HCT116 (cell line): ENCODE results near the gene SLC7A5. TPM values are rescaled to one million over a fixed set of nuclear protein-coding genes. Genes with fewer than 3 reads are reported as not detected.

Experiments
- ATAC-seq: fragments of 200-7000 bp; cut with Tn5 transposase; 2 replicates; pipeline ENCODE4 v1.9.1; 2020; ENCODE audit warnings: mild to moderate bottlenecking, moderate library complexity
- BruUV-seq: library from RNA; stranded (reverse); fragments of 400-500 nt; replicated peaks from 2 replicates; lab custom pipeline; 2021; lab: Mats Ljungman, UMichigan
- CTCF ChIA-PET: fragments of 300-600 bp; sonication (Branson Sonifier 250); formaldehyde crosslinking; loops from one replicate; lab custom pipeline; 2021; ENCODE audit warnings: antibody characterized with exemption; lab: Charles Lee
- POLR2A ChIA-PET: fragments of 300-600, 350-600 bp; sonication (Branson Sonifier 250); formaldehyde crosslinking; loops from one replicate; lab custom pipeline; 2021; ENCODE audit warnings: antibody characterized with exemption; lab: Charles Lee
- RAD21 ChIA-PET, 2 experiments: fragments of 300-600 bp; sonication (Branson Sonifier 250); formaldehyde crosslinking; loops; one replicate each; lab custom pipeline; 2023; ENCODE audit warnings: low total read pairs in 2 of 2; ENCODE audit not compliant: uncharacterized antibody in 2 of 2, unreplicated experiment in 2 of 2, low non-redundant PET in 1 of 2; lab: Charles Lee
- DNase-seq: peaks from one replicate; pipeline ENCODE4 v3.0.0-alpha.2; 2010; ENCODE audit warnings: low read depth, low spot score
- H2AFZ ChIP-seq: fragments of 200-600 bp; shearing (Covaris generic), sonication (generic); 2 replicates; pipeline ENCODE4 v1.6.1; 2017; ENCODE audit warnings: low read depth, mixed run types, mixed read lengths, antibody characterized with exemption, low read length; ENCODE audit not compliant: poor library complexity, severe bottlenecking
- H3K27ac ChIP-seq: 2 replicates; pipeline ENCODE4 v1.5.1; 2012; ENCODE audit warnings: low read depth, low read length
- H3K27me3 ChIP-seq: fragments of 200-600 bp; sonication (generic); 2 replicates; pipeline ENCODE4 v1.6.1; 2016; ENCODE audit warnings: mixed run types, low read length, mixed read lengths; ENCODE audit not compliant: insufficient read depth
- H3K36me3 ChIP-seq, 2 experiments: fragments of 200-500 bp in 1 of 2; fragments of 200-600 bp in 1 of 2; sonication (Bioruptor generic) in 1 of 2; sonication (generic) in 1 of 2; 2 replicates each; pipeline versions ENCODE4 v1.5.1 to v1.6.1; 2014 to 2016; ENCODE audit warnings: low read length in 2 of 2, inconsistent platforms in 1 of 2, mixed read lengths in 1 of 2, mixed run types in 1 of 2; ENCODE audit not compliant: insufficient read depth in 2 of 2, control insufficient read depth in 1 of 2
- H3K4me1 ChIP-seq, 2 experiments: fragments of 200-600 bp in 1 of 2; sonication (generic) in 1 of 2; 2 replicates each; pipeline versions ENCODE4 v1.5.1 to v1.6.1; 2012 to 2017; ENCODE audit warnings: low read length in 2 of 2, inconsistent platforms in 1 of 2, mild to moderate bottlenecking in 1 of 2, mixed read lengths in 1 of 2, mixed run types in 1 of 2, moderate library complexity in 1 of 2; ENCODE audit not compliant: insufficient read depth in 2 of 2, control insufficient read depth in 1 of 2
- H3K4me2 ChIP-seq: fragments of 200-600 bp; sonication (generic); 2 replicates; pipeline ENCODE4 v1.6.1; 2017; ENCODE audit warnings: mixed run types, low read length, mixed read lengths
- H3K4me3 ChIP-seq, 2 experiments: fragments of 200-600 bp in 1 of 2; sonication (generic) in 1 of 2; replicated peaks in 1 of 2; 2 replicates each; pipeline ENCODE4 v1.5.1; 2011 to 2016; ENCODE audit warnings: low read length in 2 of 2, control low read depth in 1 of 2, low read depth in 1 of 2, mild to moderate bottlenecking in 1 of 2, mixed read lengths in 1 of 2, mixed run types in 1 of 2
- H3K79me2 ChIP-seq: fragments of 200-600 bp; sonication (generic); 2 replicates; pipeline ENCODE4 v1.6.1; 2017; ENCODE audit warnings: mild to moderate bottlenecking, mixed run types, low read length, moderate library complexity, mixed read lengths; ENCODE audit not compliant: insufficient read depth
- H3K9ac ChIP-seq: fragments of 200-600 bp; sonication (generic); 2 replicates; pipeline ENCODE4 v1.6.1; 2016; ENCODE audit warnings: low read length, mixed read lengths
- H3K9me2 ChIP-seq: fragments of 200-600 bp; sonication (generic), shearing (Covaris generic); 2 replicates; pipeline ENCODE4 v1.6.1; 2017; ENCODE audit warnings: mixed run types, mild to moderate bottlenecking, moderate library complexity; ENCODE audit not compliant: insufficient read depth
- H3K9me3 ChIP-seq, 2 experiments: fragments of 200-500 bp in 1 of 2; fragments of 200-600 bp in 1 of 2; sonication (Bioruptor generic) in 1 of 2; sonication (generic) in 1 of 2; 2 replicates each; pipeline ENCODE4 v1.6.1; 2014 to 2017; ENCODE audit warnings: low read length in 2 of 2, mixed read lengths in 2 of 2, inconsistent platforms in 1 of 2, low read depth in 1 of 2, mild to moderate bottlenecking in 1 of 2, mixed run types in 1 of 2, moderate library complexity in 1 of 2; ENCODE audit not compliant: control insufficient read depth in 1 of 2, insufficient read depth in 1 of 2
- H4K20me1 ChIP-seq: fragments of 200-600 bp; sonication (generic), shearing (Covaris generic); 2 replicates; pipeline ENCODE4 v1.6.1; 2017; ENCODE audit warnings: mixed run types, mild to moderate bottlenecking, moderate library complexity; ENCODE audit not compliant: insufficient read depth
- EZH2 ChIP-seq: fragments of 200-600 bp; sonication (generic); IDR thresholded peaks from 2 replicates; pipeline ENCODE4 v1.6.1; 2017; ENCODE audit warnings: antibody characterized with exemption, mixed run types
- RAD21 ChIP-seq: IDR thresholded peaks from 2 replicates; pipeline ENCODE4 v1.6.1; 2012; ENCODE audit warnings: low read depth, mild to moderate bottlenecking
- ZBTB33 ChIP-seq: IDR thresholded peaks from 2 replicates; pipeline ENCODE4 v1.6.1; 2011; ENCODE audit warnings: mild to moderate bottlenecking, low read length, moderate library complexity; ENCODE audit not compliant: insufficient replicate concordance; ENCODE audit errors: extremely low read depth
- intact Hi-C: fragments of 100-400 bp; cut with micrococcal nuclease; formaldehyde crosslinking; loops from 2 replicates; pipeline ENCODE4 v1.10.0; 2022
- total RNA-seq: library from RNA; stranded (reverse); gene quantifications from one replicate; pipeline ENCODE4 v1.2.1, GENCODE V29; 2021; ENCODE audit not compliant: unreplicated experiment

The SLC7A5 gene
- total RNA-seq, 1 experiment from 2014 or later = 482 TPM

- Histone ChIP-seq H2AFZ (no peak overlapping the region), H3K4me3 (no peak overlapping the region), H3K4me1 (no peaks in the 10 kb centered on the region; a peak in 1 of 4 replicates), H3K79me2 (peaks cover 100% of the 10 kb centered on the region), H3K9me3 (no peaks in the 10 kb centered on the region), H3K36me3 (peaks cover 21 to 94% of the 10 kb centered on the region in 2 experiments), H4K20me1 (peaks cover 24% of the 10 kb centered on the region; the same call in 1 of the 2 replicates), H3K9ac (no peak overlapping the region), H3K9me2 (no peaks in the 10 kb centered on the region), H3K4me2 (no peak overlapping the region), H3K27me3 (no peaks in the 10 kb centered on the region), H3K27ac (peak overlapping the region; percentile 8; the same call in 1 of the 2 replicates)
- BruUV-seq = no TSS peak
- POLR2A ChIA-PET = interaction anchor here (0.8 kb wide), 1 partner anchor 41 kb away, joined by 3 read pairs; no protein-coding TSS in a partner anchor
- CTCF ChIA-PET = interaction anchor here (1.4 kb wide), 1 partner anchor 25 kb away, joined by 3 read pairs; no protein-coding TSS in a partner anchor
- ATAC-seq = no peak
- RAD21 ChIA-PET = no interaction called here
- intact Hi-C loops = no loop called here
- DNase-seq = no peak
- TF ChIP-seq RAD21 (no peak), EZH2 (no peak), ZBTB33 (no peak)
- TF ChIP-seq, all 23 proteins: peak for 0
Measured at GRCh38 chr16:87846705-87847466, 22.4 kb downstream of the SLC7A5 start.
